Caki2 (cell line): ENCODE results near the gene ZNF701. TPM values are rescaled to one million over a fixed set of nuclear protein-coding genes. Genes with fewer than 3 reads are reported as not detected.
"Not testable (repeated sequence)": the region's sequence is repeated elsewhere in the genome, so short reads cannot be mapped to it uniquely, and the experiment has no call there.

Experiments used
- DNase-seq: peaks from one replicate; pipeline ENCODE4 v3.0.0-alpha.2; 2015; ENCODE audit warnings: low read depth
- in situ Hi-C: cut with HindIII; loops from 2 replicates; pipeline ENCODE4 v1.10.0; 2016; ENCODE audit warnings: low sequenced_read_pairs, low pct_unique_long_range_greater_than_20kb, mixed read lengths
- total RNA-seq: library from RNA; depleted of rRNA; stranded (reverse); fragments of >200 nt; shearing (Covaris generic); gene quantifications from 2 replicates; pipeline ENCODE4 v1.2.3, GENCODE V29; 2014; ENCODE audit warnings: low replicate concordance; rRNA removed

The ZNF701 gene
- total RNA-seq: 4.0 and 10.2 TPM in 2 replicates

DNA sequence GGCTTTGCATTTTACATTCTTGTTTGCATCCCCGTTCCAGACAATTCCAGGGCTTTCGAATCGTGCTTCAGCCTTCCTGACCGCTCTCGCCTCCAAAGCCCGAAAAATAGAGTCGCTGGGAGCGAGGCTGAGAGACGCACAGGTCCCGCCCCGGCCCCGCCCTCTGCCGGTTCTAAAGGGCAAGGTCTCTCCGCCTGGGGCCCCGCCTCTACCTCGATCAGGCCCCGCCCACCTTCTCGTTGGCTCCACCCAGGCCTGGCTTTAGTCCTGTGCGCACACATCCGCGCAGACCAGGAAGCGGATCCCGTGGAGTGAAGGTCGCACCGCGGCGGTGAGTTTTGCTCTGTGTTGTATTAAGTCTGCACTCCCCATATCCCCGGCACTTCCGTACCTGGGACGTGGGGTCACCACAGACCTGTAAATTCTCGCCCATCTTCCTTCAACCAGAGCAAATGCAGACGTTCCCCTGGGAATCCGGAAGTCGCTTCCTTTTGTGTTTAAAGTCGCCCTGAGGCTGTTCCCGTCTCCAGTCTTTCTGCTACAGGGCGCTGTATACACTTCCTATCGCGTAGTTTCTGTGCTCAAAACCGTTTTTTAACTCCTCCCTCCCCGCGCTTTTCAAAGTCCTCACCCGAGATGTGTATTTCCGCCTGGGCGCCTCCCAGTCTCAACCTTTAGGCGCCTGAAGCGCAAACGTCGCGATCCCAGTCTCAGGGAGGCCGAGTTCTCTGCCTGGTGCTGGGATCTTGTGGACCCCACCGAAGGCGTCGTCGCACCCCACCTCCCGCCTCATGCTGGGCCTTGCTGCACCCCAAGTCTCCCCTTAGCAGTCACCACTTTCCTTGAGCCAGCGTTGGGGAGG lies at the start of gene ZNF701:
ZNF701 (plus strand) TSS at position 288 of the 862 bp plus-strand sequence. CDS start 3,861 bp downstream, outside the sequence.
- in situ Hi-C loops: no loop called here
- DNase-seq: peak; percentile 91

DNA sequence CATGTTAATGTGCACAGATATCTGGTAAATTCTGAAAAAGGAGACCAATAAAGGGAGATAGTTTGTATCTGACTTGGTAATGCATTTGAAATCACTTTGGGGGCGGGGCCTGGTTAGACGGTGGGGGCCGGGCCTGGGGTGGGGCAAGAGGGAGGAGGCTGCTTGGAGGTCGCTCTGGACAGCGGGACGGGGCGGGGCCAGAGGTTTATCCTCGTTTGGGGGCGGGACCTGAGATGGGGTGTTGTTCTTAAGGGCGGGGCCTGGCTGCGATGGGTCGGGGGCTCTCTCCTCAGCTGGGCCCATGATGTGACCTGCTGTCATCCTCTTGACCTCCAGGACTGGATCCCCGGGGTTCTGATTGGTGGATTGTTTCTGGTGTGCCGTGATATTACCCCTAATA lies 47.5 kb upstream of the ZNF701 start:
- in situ Hi-C loops: no loop called here
- DNase-seq: no peak

DNA sequence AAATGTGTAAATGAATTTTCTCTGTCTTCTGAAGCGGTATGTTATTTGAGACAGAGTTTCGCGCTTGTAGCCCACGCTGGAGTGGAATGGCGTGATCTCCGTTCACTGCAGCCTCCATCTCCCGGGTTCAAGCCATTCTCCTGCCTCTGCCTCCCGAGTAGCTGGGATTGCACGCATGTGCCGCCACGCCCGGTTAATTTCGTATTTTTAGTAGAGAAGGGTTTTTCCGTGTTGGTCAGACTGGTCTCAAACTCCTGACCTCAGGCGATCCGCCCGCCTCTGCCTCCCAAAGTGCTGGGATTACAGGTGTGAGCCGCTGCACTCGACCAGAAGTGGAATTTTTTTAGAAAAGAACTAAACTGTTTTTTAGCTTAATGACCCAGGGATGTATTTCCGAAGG lies 46.0 kb upstream of the ZNF701 start:
- in situ Hi-C loops: no loop called here
- DNase-seq: no peak

DNA sequence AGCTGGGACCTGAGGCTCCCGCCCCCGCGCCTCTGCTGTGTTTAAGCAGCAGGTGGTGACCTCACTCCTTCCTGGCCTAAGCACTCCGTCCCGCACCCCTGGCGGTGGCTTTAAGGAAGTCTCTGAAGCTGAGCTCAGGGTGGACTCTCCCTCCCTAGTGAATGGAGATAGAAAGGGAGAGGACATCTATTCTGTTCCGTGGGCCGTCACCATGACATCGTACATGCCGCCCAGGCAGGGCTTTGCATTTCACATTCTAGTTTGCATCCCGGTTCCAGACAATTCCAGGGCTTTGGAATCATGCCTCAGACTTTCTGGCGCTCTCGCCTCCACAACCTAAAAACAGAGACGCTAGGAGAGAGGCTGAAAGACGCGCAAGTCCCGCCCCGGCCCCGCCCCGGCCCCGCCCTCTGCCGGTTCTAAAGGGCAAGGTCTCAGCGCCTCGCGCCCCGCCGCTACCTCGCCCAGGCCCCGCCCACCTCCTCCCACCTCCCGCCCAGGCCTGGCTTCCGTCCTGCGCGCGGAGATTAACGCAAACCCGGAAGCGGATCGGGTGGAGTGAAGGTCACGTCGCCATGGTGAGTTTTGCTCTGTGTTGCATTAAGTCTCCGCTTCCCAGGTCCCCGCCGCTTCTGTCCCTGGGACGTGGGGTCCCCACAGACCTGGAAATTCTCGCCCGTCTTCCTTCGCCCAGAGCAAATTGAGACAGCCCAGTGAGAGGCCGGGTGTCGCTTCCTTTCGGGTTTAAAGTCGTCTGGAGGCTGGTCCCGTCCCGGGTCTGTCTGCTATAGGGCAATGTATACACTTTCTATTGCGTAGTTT lies 42.7 kb upstream of the ZNF701 start, which contains the start of gene ZNF808:
ZNF808 (plus strand) TSS at position 535 of the 822 bp plus-strand sequence. CDS start 15,617 bp downstream, outside the sequence.
- DNase-seq: peak; percentile 93
- in situ Hi-C loops: no loop called here

DNA sequence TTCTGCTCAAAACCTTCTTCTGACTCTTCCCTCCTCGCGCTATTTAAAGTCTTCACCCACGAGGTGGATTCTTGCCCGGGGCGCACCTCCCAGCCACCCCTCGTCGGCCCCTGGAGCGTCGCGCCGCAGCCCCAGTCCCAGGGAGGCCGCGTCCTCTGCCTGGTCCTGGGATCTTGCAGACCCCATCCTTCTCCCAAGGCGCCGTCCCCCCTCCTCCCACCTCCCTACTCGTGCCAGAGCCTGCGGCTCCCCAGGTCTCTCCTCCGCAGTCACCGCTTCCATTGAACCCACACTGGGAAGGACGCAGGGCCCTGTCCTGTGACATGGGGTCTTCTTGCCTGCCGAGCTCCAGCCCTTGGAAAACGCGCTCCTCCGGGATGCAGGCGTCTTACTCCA lies 42.1 kb upstream of the ZNF701 start:
- DNase-seq: no peak
- in situ Hi-C loops: no loop called here

DNA sequence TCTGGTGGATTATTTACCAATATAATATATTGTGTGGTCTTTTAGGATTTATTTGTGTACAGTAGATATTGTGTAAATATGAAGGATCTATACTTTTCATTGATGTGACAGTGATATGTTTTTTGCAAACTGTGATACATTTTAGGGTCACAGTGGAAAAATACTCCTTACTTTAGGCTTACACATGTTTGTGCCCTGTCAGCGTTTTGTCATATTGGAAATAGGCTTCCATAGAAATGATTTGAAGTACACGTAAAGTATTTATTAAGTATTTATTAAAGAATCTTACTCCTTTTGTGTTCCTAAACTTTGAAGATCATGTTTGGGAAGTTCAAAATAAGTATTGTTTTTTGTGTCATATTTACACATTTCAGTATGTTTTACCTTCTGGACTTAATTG lies 37.6 kb upstream of the ZNF701 start:
- DNase-seq: no peak
- in situ Hi-C loops: no loop called here

DNA sequence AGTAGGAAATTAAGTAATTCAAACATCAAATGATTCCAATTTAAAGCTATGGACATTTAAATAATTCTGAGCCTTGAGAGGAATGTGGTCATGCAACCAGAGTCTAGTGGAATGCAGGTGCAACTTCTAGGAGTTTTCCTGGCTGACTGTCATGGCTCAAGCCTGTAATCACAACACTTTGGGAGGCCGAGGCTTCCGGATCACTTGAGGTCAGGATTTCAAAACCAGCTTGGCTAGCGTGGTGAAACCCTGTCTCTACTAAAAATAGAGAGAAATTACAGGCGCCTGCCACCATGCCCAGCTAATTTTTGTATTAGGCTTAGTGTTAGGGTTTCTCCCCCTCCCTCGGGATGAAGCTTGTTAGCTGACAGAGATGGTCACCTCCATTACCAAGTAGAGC lies 36.2 kb upstream of the ZNF701 start:
- in situ Hi-C loops: no loop called here
- DNase-seq: no peak

DNA sequence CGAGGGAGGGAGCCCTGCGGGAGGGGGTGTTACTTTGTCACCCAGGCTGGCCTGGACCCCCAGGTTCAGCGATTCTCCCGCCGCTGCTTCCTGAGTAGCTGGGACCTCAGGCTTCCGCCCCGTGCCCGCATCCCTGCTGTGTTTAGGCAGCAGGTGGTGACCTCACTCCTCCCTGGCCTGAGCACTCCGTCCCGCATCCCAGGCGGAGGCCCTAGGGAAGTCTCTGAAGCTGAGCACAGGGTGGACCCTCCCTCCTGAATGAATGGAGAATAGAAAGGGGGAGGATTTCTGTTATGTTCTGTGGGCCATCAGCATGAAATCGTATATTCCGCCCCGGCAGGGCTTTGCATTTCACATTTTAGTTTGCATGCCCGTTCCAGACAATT lies 34.7 kb upstream of the ZNF701 start:
- DNase-seq, in situ Hi-C loops: not testable (repeated sequence)

DNA sequence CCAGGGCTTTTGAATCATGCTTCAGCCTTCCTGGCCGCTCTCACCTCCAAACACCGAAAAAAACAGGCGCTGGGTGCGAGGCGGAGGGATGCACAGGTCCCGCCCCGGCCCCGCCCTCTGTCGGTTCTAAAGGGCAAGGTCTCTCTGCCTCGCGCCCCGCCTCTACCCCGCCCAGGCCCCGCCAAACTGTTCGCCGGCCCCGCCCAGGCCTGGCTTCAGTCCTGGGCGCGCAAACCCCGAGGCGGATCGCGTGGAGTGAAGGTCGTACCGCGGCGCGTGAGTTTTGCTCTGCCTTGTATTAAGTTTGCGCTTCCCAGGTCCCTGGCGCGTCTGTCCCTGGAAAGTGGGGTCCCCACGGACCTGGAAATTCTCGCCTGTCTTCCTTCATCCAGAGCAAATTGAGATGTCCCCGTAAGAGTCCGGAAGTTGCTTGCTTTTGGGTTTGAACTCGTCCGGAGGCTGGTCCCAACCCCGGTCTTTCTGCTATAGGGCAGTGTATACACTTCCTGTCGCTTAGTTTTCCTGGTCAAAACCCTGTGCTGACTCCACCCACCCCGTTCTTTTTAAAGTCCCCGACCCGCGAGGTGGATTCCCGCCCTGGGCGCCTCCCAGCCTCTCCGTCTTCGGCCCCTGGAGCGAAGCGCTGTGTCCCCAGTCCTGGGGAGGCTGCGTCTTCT lies 34.2 kb upstream of the ZNF701 start:
- in situ Hi-C loops: no loop called here

DNA sequence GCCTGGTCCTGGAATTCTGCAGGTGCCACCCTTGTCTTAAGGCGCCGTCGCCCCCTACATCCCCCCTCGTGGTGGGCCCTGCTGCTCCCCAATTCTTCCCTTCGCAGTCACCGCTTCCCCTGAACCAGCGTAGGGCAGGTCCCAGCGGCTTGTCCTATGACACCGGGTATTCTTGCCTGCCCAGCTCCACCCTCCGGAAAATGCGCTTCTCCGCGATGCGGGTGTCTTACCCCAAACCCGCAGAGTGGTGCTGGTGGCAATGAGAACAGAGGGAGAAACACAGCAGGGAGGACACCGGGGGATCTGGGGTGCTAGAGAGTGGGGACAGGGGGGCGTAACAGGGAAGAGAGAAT lies 33.7 kb upstream of the ZNF701 start:
- in situ Hi-C loops: no loop called here

More for the DNA sequence above, 34.2 kb upstream of the ZNF701 start:
- DNase-seq: no peak

DNA sequence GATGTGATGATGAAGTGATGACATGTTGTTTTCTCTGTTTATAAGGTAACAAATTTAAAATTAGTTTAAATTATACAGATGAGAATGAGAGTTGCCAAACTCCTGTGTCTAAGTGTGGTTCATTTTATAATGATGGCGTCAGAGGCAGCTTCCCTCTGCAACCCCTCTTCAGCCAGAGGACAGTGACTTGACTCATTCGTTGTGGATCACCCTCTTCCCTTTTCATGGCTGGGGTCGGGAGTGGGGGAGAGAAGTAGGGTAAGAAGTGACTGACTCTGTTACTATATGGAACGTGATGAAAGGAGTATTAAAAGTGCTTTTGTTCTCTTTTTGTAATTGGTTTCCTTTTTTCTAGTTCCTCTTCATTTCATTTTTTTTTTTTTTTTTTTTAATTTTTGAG lies 31.3 kb upstream of the ZNF701 start:
- DNase-seq, in situ Hi-C loops: not testable (repeated sequence)

More for the DNA sequence above, 33.7 kb upstream of the ZNF701 start:
- no peak for DNase-seq

DNA sequence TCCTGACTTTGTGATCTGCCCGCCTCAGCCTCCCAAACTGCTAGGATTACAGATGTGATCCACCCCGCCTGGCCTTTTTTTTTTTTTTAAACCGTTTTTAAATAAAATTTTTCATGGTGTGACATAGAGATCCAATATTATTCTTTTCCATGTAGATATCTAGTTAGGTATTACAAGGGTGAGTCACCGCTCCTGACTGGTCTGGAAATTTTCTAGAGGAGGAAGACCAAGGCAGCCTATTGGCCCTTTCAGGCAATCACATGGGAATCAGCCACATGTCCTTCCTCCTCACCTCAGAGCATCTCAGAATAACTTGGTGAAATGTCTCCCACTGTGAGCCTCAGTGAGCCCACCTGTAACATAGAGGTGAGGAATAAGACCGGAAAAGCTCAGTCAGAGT lies 28.9 kb upstream of the ZNF701 start:
- DNase-seq: peak; percentile 34
- in situ Hi-C loops: not testable (repeated sequence)

DNA sequence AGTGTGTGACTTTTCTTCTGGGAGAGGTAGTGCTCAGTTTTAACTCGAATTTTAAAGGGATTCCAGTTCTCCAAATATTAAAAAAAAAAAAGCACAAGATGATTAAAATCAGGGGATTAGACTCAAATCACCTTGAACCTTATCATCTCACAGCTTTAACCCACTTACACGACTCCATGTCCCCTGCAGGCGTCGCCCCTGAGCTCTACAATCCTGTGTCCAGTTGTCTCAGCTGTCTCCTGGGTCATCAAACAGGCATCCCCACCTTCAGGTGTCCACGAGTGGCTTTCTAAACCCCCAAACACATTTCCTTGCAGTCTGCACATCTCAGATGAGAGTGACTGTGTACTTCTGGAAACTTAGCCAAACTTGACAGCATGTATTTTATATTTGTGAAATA lies 28.5 kb upstream of the ZNF701 start:
- in situ Hi-C loops: no loop called here
- DNase-seq: no peak

DNA sequence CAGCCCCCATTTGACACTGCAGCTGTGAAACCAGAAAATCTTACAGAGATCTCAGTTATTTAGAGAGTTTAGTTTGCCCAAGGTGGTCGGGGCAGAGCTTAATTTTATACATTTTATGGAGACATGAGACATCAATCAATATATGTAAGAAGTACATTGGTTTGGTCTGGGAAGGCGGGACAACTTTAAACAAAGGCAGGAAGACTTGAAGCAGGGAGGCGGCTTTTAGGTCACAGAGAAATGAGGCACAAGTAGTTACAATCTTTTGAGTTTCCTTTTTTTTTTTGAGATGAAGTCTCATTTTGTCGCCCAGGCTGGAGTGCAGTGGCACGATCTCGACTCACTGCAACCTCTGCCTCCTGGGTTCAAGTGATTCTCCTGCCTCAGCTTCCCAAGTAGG lies 27.5 kb upstream of the ZNF701 start:
- DNase-seq, in situ Hi-C loops: not testable (repeated sequence)

DNA sequence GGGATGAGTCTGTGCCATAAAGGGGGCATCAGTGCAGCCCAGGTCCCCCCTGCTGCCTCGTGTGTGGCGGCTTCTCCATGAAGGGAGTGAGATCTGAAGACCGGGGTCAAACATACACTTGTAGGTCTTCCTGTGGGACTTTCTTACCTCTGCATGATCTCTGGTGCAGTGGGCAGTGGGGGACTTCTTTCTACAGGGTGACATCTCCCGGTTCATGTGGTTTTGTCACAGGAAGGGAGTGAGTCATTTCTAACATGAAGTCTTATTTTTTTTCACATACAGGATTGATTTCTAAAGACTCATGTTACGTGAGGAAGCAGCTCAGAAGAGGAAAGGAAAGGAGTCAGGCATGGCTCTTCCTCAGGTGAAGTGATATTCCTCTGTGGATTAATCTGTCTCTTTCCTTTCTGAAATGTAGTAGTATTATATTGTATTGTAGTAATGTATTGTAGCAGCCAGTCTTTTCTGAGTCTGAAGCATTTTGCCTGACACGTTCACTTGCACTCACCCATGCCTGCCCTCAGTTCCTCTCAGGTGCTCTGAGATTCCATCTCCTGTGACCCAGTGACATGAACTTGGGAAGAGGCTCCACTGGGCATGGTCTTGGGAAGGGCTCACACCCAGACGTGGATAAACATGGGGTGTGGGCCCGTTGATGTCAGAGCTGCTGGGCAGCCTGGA lies 27.0 kb upstream of the ZNF701 start:
- no peak for DNase-seq
- in situ Hi-C loops: no loop called here

DNA sequence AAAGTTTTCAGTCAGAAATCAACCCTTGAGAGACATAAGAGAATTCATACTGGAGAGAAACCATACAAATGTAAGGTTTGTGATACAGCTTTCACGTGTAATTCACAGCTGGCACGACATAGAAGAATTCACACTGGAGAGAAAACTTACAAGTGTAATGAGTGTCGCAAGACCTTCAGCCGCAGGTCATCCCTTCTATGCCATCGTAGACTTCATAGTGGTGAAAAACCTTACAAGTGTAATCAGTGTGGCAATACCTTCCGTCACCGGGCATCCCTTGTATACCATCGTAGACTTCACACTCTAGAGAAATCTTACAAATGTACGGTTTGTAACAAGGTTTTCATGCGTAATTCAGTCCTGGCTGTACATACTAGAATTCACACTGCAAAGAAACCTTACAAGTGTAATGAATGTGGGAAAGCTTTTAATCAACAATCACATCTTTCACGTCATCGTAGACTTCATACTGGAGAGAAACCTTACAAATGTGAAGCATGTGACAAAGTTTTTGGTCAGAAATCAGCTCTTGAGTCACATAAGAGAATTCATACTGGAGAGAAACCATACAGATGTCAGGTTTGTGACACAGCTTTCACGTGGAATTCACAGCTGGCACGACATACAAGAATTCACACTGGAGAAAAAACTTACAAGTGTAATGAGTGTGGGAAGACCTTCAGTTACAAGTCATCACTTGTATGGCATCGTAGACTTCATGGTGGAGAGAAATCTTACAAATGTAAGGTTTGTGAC lies 15.7 kb upstream of the ZNF701 start:
- in situ Hi-C loops: no loop called here
- DNase-seq: no peak

DNA sequence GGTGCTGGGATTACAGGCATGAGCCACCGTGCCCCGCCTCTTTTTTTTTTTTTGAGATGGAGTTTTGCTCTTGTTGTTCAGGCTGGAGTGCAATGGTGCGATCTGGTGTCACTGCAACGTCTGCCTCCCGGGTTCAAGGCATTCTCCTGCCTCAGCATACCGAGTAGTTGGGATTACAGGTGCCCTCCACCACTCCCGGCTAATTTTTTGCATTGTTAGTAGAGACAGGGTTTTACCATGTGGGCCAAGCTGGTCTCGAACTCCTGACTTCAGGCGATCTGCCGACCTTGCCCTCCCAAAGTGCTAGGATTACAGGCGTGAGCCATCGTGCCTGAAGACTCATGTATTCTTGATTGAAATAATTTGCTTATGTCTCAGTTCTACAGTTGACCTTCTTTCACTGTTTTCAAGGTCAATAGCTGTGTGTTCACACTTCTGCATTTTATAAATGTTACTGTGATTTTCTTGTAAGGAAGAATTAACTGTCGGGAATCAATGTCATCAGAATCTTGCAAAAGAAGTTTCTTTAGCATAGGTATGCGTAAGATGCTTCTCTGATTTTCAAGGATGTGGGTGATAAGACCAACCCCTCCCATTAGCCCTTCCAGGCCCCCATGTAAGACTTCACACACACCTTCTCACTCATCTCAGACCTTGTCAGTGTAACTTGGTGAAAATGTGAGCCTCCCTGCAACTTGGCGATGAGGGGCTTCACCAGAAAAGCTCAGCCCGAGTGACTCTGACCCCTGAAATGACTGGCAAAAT lies 12.7 kb upstream of the ZNF701 start:
- no peak for DNase-seq
- in situ Hi-C loops: no loop called here
